Transverse colon (tissue), 4 donors: ENCODE data around the gene CCL22. TPM values are rescaled to one million over a fixed set of nuclear protein-coding genes. Genes with fewer than 3 reads are reported as not detected.
"Not testable (repeated sequence)": the region's sequence is repeated elsewhere in the genome, so short reads cannot be mapped to it uniquely, and the experiment has no call there.

Source experiments
- DNase-seq: peaks from one replicate; pipeline ENCODE4 v3.0.0-alpha.2; 2019
- H3K27ac ChIP-seq, 4 donors: fragments of 200-600 bp; sonication (generic); 2 replicates each; pipeline ENCODE4 v1.5.1; 2016 to 2018; ENCODE audit warnings: inconsistent platforms in 4 of 4
- H3K27me3 ChIP-seq: fragments of 200-600 bp; sonication (generic); 2 replicates; pipeline ENCODE4 v1.5.1; 2017; ENCODE audit warnings: inconsistent platforms
- H3K36me3 ChIP-seq, 4 donors: fragments of 200-600 bp; sonication (generic); 2 replicates each; pipeline ENCODE4 v1.5.1; 2017 to 2019; ENCODE audit warnings: inconsistent platforms in 4 of 4
- H3K4me1 ChIP-seq, 4 donors: fragments of 200-600 bp; sonication (generic); 2 replicates each; pipeline ENCODE4 v1.5.1; 2017 to 2020; ENCODE audit warnings: inconsistent platforms in 4 of 4
- H3K4me3 ChIP-seq, 4 donors: fragments of 200-600 bp; sonication (generic); 1 replicate in 1 of 4; 2 replicates in 3 of 4; pipeline versions ENCODE4 v1.5.1 to v1.6.1; 2017 to 2019; ENCODE audit warnings: inconsistent platforms in 4 of 4
- H3K9me3 ChIP-seq, 2 donors: fragments of 200-600 bp; sonication (generic); 2 replicates each; pipeline ENCODE4 v1.5.1; 2017 to 2019; ENCODE audit warnings: inconsistent platforms in 2 of 2
- EP300 ChIP-seq: sonication (generic); formaldehyde crosslinking; IDR thresholded peaks from one replicate; pipeline ENCODE4 v1.6.1; 2017; ENCODE audit warnings: antibody characterized with exemption, low read depth
- POLR2A ChIP-seq: fragments of 450-650 bp; IDR thresholded peaks from one replicate; pipeline ENCODE4 v1.6.1; 2016; ENCODE audit warnings: antibody characterized with exemption, mild to moderate bottlenecking, moderate library complexity
- POLR2AphosphoS5 ChIP-seq, 3 donors: sonication (generic); formaldehyde crosslinking; IDR thresholded peaks; one replicate each; pipeline ENCODE4 v1.6.1; 2016; ENCODE audit warnings: antibody characterized with exemption in 3 of 3
- WGBS, 2 donors: methylation state at CpG; one replicate each; pipeline ENCODE4 v1.1.5; 2018; ENCODE audit warnings: low coverage in 1 of 2; 5-methylcytosine and 5-hydroxymethylcytosine counted together
- in situ Hi-C, 4 donors: fragments of 200-750 bp; cut with MboI; loops; one replicate each; pipeline versions ENCODE4 v1.15.0 to v1.15.1; 2017; ENCODE audit warnings: low sequenced_read_pairs in 3 of 4, low pct_ligation_motif_present in 1 of 4, low pct_unique_long_range_greater_than_20kb in 1 of 4
- intact Hi-C: fragments of 100-400 bp; cut with DNase I; formaldehyde crosslinking; loops from one replicate; pipeline ENCODE4 v1.15.1; 2023; ENCODE audit warnings: low total_unique reads
- total RNA-seq, 4 donors: library from RNA; depleted of rRNA; stranded (reverse); fragments of >200 nt; gene quantifications; one replicate each; pipeline ENCODE4 v1.1.0, GENCODE V29; 2016
- TF ChIP-seq, protein P1 (sequence below), 5 experiments: fragments of 200-600 bp in 3 of 5; fragments of 450-650 bp in 2 of 5; sonication (generic) in 3 of 5; IDR thresholded peaks; 1 replicate in 2 of 5; 2 replicates in 3 of 5; pipeline ENCODE4 v1.5.1; 2016 to 2017; ENCODE audit warnings: antibody characterized with exemption in 5 of 5, inconsistent platforms in 3 of 5, mild to moderate bottlenecking in 2 of 5, moderate library complexity in 1 of 5

The CCL22 gene
- total RNA-seq, 4 donors from 2014 or later, result 0.64 TPM; not detected in 3

- H3K27me3 ChIP-seq, result no peaks in the 10 kb centered on the region
- H3K9me3 ChIP-seq, result no peaks in the 10 kb centered on the region
- H3K4me3 ChIP-seq, result no peak overlapping the region
- intact Hi-C loops (no loop called here), in situ Hi-C loops (no loop called here)
- DNase-seq, result no peak
- H3K36me3 ChIP-seq, result no peaks in the 10 kb centered on the region
- no peak for TF ChIP-seq POLR2AphosphoS5 (IDR thresholded peaks at IDR 0.05)
- TF ChIP-seq, protein P1, sequence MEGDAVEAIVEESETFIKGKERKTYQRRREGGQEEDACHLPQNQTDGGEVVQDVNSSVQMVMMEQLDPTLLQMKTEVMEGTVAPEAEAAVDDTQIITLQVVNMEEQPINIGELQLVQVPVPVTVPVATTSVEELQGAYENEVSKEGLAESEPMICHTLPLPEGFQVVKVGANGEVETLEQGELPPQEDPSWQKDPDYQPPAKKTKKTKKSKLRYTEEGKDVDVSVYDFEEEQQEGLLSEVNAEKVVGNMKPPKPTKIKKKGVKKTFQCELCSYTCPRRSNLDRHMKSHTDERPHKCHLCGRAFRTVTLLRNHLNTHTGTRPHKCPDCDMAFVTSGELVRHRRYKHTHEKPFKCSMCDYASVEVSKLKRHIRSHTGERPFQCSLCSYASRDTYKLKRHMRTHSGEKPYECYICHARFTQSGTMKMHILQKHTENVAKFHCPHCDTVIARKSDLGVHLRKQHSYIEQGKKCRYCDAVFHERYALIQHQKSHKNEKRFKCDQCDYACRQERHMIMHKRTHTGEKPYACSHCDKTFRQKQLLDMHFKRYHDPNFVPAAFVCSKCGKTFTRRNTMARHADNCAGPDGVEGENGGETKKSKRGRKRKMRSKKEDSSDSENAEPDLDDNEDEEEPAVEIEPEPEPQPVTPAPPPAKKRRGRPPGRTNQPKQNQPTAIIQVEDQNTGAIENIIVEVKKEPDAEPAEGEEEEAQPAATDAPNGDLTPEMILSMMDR (IDR thresholded peaks at IDR 0.05), result no peak
- TF ChIP-seq EP300, result no peak
- TF ChIP-seq POLR2A, result no peak
- no peak overlapping the region for H3K27ac ChIP-seq
- WGBS, 2 donors, result 85 to 95% methylated on average over 2 to 4 of the region's 4 CpGs
- H3K4me1 ChIP-seq, result no peaks in the 10 kb centered on the region
Observed at GRCh38 chr16:57396786-57397185, 38.2 kb downstream of the CCL22 start.

- H3K36me3 ChIP-seq, intact Hi-C loops, H3K27me3 ChIP-seq, in situ Hi-C loops, H3K27ac ChIP-seq, H3K4me3 ChIP-seq, H3K4me1 ChIP-seq, DNase-seq, H3K9me3 ChIP-seq: not testable (repeated sequence)
- WGBS, 2 donors, result 90% methylated on average over 4 of the region's 4 CpGs; no CpG with 5 or more reads in 1 of the 2 donors
Observed at GRCh38 chr16:57397493-57397892, 38.9 kb downstream of the CCL22 start.

DNA sequence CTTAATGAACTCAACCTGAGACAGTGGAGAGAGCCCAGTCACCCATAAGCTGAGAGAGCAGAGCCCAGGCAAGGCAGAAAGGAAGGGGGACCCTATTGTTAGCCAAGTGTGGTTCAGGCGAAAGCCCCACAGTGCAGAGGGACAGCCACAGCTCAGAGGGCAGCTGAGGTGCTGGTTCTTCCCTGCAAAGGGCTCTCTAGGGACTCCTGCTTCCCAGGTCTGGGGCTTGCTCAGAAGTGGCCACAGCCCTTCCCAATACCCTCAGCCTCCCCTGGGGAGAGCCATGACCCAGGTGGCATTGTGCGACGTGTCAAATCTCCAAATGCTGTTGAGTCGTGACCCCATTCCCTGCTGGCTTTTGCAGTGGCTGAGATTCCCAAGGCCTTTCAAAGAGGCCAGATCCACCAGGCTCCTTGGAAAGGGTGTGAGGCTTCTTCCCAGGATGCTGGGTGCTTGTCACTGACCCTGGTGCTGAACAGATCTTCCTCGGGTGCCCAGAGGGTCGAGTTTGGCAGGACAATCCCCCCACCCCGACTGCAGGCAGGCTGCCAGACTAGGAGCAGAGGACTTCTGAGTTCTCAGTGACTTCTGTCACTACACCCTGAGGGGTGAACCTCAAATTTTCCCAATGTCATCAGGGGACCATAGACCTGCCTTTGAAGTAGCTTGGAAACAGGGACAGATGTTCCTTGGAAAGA lies 43.5 kb downstream of the CCL22 start:
- Histone ChIP-seq H3K4me3 (no peak overlapping the region), H3K27ac (no peak overlapping the region), H3K36me3 (no peaks in the 10 kb centered on the region), H3K27me3 (no peaks in the 10 kb centered on the region), H3K4me1 (no peaks in the 10 kb centered on the region), H3K9me3 (no peaks in the 10 kb centered on the region)
- WGBS, 2 donors, result 55% methylated on average over 7 of the region's 7 CpGs; no CpG with 5 or more reads in 1 of the 2 donors
- intact Hi-C loops (no loop called here), in situ Hi-C loops (loop anchor here in 2 of 4 donors (25.0 kb wide), 1 partner anchor 315 kb away; the partner anchor contains the start of gene CPNE2 (in 2 of the 2))
- TF ChIP-seq EP300, result no peak
- TF ChIP-seq POLR2A, result no peak
- no peak for TF ChIP-seq POLR2AphosphoS5 (IDR thresholded peaks at IDR 0.05)
- TF ChIP-seq, protein P1 (IDR thresholded peaks at IDR 0.05), result no peak
- no peak for DNase-seq

DNA sequence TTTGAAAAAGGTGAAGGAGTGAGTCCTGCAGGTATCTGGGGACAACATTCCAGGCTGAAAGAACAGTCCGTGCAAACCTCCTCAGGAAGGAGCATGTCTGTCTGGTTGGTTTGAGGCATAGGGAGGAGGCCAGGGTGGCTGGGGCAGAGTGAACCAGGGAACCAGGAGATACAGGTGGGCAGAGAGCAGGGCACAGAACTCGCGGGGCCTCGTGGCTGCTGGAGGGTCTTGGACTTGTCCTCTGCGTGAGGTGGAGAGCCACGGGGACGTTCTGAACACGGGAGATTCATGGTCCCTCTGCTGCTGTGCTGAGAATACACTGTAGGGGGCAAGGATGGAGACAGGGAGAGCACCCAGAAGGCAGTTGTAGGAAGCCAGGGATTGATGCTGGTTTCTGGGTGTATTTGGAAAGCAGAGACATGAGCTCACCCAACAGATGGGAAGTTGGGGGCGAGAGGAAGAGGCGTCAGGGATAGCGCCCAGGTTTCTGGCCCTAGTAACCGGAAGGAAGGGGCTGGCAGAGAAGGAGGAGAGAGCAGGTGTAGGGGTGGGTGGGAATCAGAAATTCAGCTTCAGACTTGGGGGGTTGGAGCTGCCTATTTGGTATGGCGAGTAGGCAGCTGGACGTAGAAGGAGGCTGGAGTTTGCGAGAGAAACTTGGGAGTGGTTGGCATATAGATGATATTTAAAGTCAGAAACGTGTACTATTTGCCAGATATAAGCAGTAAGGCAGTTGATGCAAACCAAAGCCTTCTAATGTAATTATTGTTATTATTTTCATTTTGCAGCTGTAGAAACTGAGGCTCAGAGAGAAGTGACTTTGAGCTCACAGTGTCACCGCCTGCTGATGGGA lies 45.6 kb downstream of the CCL22 start, which contains the start of gene CCL17:
TSS of gene CCL17 (plus strand) at position 803 of the 853 bp plus-strand sequence. CDS start 9,166 bp downstream, outside the sequence.
- Histone ChIP-seq H3K9me3 (no peaks in the 10 kb centered on the region), H3K4me1 (no peaks in the 10 kb centered on the region), H3K4me3 (no peak within 1 kb of the TSS), H3K27ac (no peak within 1 kb of the TSS), H3K36me3 (no peaks in the 10 kb centered on the region), H3K27me3 (no peaks in the 10 kb centered on the region)
- intact Hi-C loops (no loop called here), in situ Hi-C loops (loop anchor here in 2 of 4 donors (25.0 kb wide), 1 partner anchor 317 kb away; the partner anchor contains the start of gene CPNE2 (in 2 of the 2))
- TF ChIP-seq EP300, result no peak
- TF ChIP-seq, protein P1 (IDR thresholded peaks at IDR 0.05), result no peak
- no peak for TF ChIP-seq POLR2A
- no peak for TF ChIP-seq POLR2AphosphoS5 (IDR thresholded peaks at IDR 0.05)
- 60 to 78% methylated on average over 9 to 17 of the region's 17 CpGs for WGBS, 2 donors
- DNase-seq, result no peak
